ENCODE measurements around the gene CLIC4.
"Not testable (repeated sequence)": the region's sequence is repeated elsewhere in the genome, so short reads cannot be mapped to it uniquely, and the experiment has no call there.

- not testable (repeated sequence) for TF ChIP-seq POLR2A (IDR thresholded peaks at IDR 0.05); CTCF (IDR thresholded peaks at IDR 0.05 in 4 of 5, conservative IDR thresholded peaks at IDR 0.05 in 1 of 5)
Observed at GRCh38 chr1:24733342-24733741, 11.9 kb upstream of the CLIC4 start.
